Muscle layer of duodenum (tissue), 2 donors: ENCODE results near the gene TRIML1.

Experiments used
- H3K27ac ChIP-seq: one replicate; pipeline ENCODE4 v1.7.0; 2013; ENCODE audit warnings: mild to moderate bottlenecking, low read length
- H3K27me3 ChIP-seq: one replicate; pipeline ENCODE4 v1.7.0; 2013; ENCODE audit warnings: low read depth, mild to moderate bottlenecking, control low read depth, low read length
- H3K36me3 ChIP-seq, 2 donors: one replicate each; pipeline ENCODE4 v1.7.0; 2013; ENCODE audit warnings: low read length in 2 of 2, control low read depth in 1 of 2, mild to moderate bottlenecking in 1 of 2; ENCODE audit not compliant: insufficient read depth in 2 of 2, control insufficient read depth in 1 of 2
- H3K4me1 ChIP-seq, 2 donors: one replicate each; pipeline ENCODE4 v1.7.0; 2013; ENCODE audit warnings: low read length in 2 of 2, mild to moderate bottlenecking in 2 of 2, control low read depth in 1 of 2, moderate library complexity in 1 of 2; ENCODE audit not compliant: insufficient read depth in 2 of 2, control insufficient read depth in 1 of 2
- H3K4me3 ChIP-seq, 2 donors: one replicate each; pipeline ENCODE4 v1.7.0; 2013; ENCODE audit warnings: low read length in 2 of 2, low read depth in 1 of 2, mild to moderate bottlenecking in 1 of 2
- H3K9me3 ChIP-seq, 2 donors: one replicate each; pipeline ENCODE4 v1.7.0; 2013; ENCODE audit warnings: low read length in 2 of 2, control low read depth in 1 of 2, mild to moderate bottlenecking in 1 of 2; ENCODE audit not compliant: control insufficient read depth in 1 of 2
- donor health status: healthy.

The TRIML1 gene

GRCh38 chr4:188139141-188139540 is at the start of gene TRIML1:
Gene TRIML1, plus strand, starts transcription at chr4:188139441. Its CDS starts 118 bp downstream, at chr4:188139559.
- Histone ChIP-seq H3K4me1 (no peaks in the 10 kb centered on the region), H3K27me3 (no peaks in the 10 kb centered on the region), H3K27ac (no peak within 1 kb of the TSS), H3K36me3 (no peaks in the 10 kb centered on the region), H3K9me3 (no peaks in the 10 kb centered on the region), H3K4me3 (no peak within 1 kb of the TSS)

GRCh38 chr4:188092824-188093223 is 46.4 kb upstream of the TRIML1 start:
- Histone ChIP-seq H3K9me3 (no peaks in the 10 kb centered on the region), H3K4me3 (no peak overlapping the region), H3K36me3 (no peaks in the 10 kb centered on the region), H3K4me1 (no peaks in the 10 kb centered on the region), H3K27me3 (no peaks in the 10 kb centered on the region), H3K27ac (no peak overlapping the region)

GRCh38 chr4:188106454-188106853 is 32.8 kb upstream of the TRIML1 start:
- no peaks in the 10 kb centered on the region for H3K36me3 ChIP-seq
- H3K4me3 ChIP-seq: no peak overlapping the region
- H3K9me3 ChIP-seq: peaks cover 0 to 2% of the 10 kb centered on the region in 2 donors
- no peak overlapping the region for H3K27ac ChIP-seq
- no peaks in the 10 kb centered on the region for H3K27me3 ChIP-seq
- H3K4me1 ChIP-seq: no peaks in the 10 kb centered on the region

- Histone ChIP-seq H3K9me3 (peaks cover 0 to 2% of the 10 kb centered on the region in 2 donors), H3K4me1 (no peaks in the 10 kb centered on the region), H3K36me3 (no peaks in the 10 kb centered on the region), H3K27ac (no peak overlapping the region), H3K27me3 (no peaks in the 10 kb centered on the region), H3K4me3 (no peak overlapping the region)
Measured at GRCh38 chr4:188107931-188108843, 31.1 kb upstream of the TRIML1 start.

- Histone ChIP-seq H3K9me3 (peaks cover 0 to 2% of the 10 kb centered on the region in 2 donors), H3K4me3 (no peak within 1 kb of the TSS), H3K4me1 (no peaks in the 10 kb centered on the region), H3K27me3 (no peaks in the 10 kb centered on the region), H3K27ac (no peak within 1 kb of the TSS), H3K36me3 (no peaks in the 10 kb centered on the region)
Measured at GRCh38 chr4:188109157-188109755, 30.0 kb upstream of the TRIML1 start, which contains the start of gene TRIML2. Gene TRIML2, minus strand, starts transcription at chr4:188109603. Its CDS starts 4,235 bp downstream, at chr4:188105368.

GRCh38 chr4:188110036-188110435 is 29.2 kb upstream of the TRIML1 start:
- Histone ChIP-seq H3K36me3 (no peaks in the 10 kb centered on the region), H3K4me1 (no peaks in the 10 kb centered on the region), H3K27ac (no peak overlapping the region), H3K9me3 (peaks cover 0 to 2% of the 10 kb centered on the region in 2 donors), H3K4me3 (no peak overlapping the region), H3K27me3 (no peaks in the 10 kb centered on the region)

- Histone ChIP-seq H3K4me3 (no peak overlapping the region), H3K27ac (no peak overlapping the region), H3K9me3 (no peaks in the 10 kb centered on the region), H3K27me3 (no peaks in the 10 kb centered on the region), H3K36me3 (no peaks in the 10 kb centered on the region), H3K4me1 (no peaks in the 10 kb centered on the region)
Measured at GRCh38 chr4:188110741-188111471, 28.3 kb upstream of the TRIML1 start.

GRCh38 chr4:188111955-188112354 is 27.3 kb upstream of the TRIML1 start:
- Histone ChIP-seq H3K9me3 (no peaks in the 10 kb centered on the region), H3K27me3 (no peaks in the 10 kb centered on the region), H3K4me3 (no peak overlapping the region), H3K36me3 (no peaks in the 10 kb centered on the region), H3K4me1 (no peaks in the 10 kb centered on the region), H3K27ac (no peak overlapping the region)

- H3K4me3 ChIP-seq: no peak overlapping the region
- H3K27ac ChIP-seq: no peak overlapping the region
- no peaks in the 10 kb centered on the region for H3K27me3 ChIP-seq
- H3K36me3 ChIP-seq: no peaks in the 10 kb centered on the region
- no peaks in the 10 kb centered on the region for H3K9me3 ChIP-seq
- no peaks in the 10 kb centered on the region for H3K4me1 ChIP-seq
Measured at GRCh38 chr4:188113156-188113555, 26.1 kb upstream of the TRIML1 start.

- Histone ChIP-seq H3K4me3 (no peak overlapping the region), H3K36me3 (no peaks in the 10 kb centered on the region), H3K27me3 (no peaks in the 10 kb centered on the region), H3K4me1 (no peaks in the 10 kb centered on the region), H3K27ac (no peak overlapping the region), H3K9me3 (no peaks in the 10 kb centered on the region)
Measured at GRCh38 chr4:188117631-188118324, 21.5 kb upstream of the TRIML1 start.

GRCh38 chr4:188121530-188121929 is 17.7 kb upstream of the TRIML1 start:
- no peaks in the 10 kb centered on the region for H3K4me1 ChIP-seq
- no peaks in the 10 kb centered on the region for H3K9me3 ChIP-seq
- H3K27me3 ChIP-seq: no peaks in the 10 kb centered on the region

More at GRCh38 chr4:188121530-188121929, 17.7 kb upstream of the TRIML1 start:
- H3K27ac ChIP-seq: no peak overlapping the region
- H3K36me3 ChIP-seq: no peaks in the 10 kb centered on the region
- no peak overlapping the region for H3K4me3 ChIP-seq
